Measurements from ENCODE around the gene PDIA2.
"Not testable (repeated sequence)": the region's sequence is repeated elsewhere in the genome, so short reads cannot be mapped to it uniquely, and the experiment has no call there.

Gene PDIA2

DNA sequence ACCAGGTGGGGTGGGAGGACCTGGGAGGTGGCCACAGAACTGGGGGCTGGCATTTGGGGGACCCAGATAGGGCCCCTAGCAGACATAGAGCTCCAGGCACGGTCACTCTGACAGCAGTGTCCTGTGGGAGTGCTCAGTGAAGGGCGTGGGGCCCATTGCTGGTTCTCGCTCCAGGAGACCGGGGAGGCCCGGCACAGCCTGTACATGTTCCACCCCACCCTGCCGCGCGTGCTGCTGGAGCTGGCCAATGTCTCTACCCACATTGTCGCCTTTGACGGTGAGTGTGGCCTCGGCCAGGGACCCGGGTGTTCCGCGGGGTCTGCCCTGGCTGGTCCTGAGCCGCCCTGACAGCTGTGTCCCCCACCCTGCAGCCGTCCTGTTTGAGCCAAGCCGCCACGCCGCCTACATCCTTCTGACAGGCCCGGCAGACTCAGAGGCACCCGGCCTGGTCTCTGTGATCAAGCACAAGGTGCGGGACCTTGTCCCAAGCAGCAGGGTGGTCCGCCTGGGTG lies 18.5 kb upstream of the PDIA2 start:
- H3K4me1 ChIP-seq, result no peaks in the 10 kb centered on the region
- no peak overlapping the region for H3K4me3 ChIP-seq
- DNase-seq, result peak in 1 of 2 donors; percentile 64
- no peaks in the 10 kb centered on the region for H3K27me3 ChIP-seq
- peaks cover 42 to 63% (median 56%) of the 10 kb centered on the region in 3 donors for H3K36me3 ChIP-seq
- TF ChIP-seq, protein P1, sequence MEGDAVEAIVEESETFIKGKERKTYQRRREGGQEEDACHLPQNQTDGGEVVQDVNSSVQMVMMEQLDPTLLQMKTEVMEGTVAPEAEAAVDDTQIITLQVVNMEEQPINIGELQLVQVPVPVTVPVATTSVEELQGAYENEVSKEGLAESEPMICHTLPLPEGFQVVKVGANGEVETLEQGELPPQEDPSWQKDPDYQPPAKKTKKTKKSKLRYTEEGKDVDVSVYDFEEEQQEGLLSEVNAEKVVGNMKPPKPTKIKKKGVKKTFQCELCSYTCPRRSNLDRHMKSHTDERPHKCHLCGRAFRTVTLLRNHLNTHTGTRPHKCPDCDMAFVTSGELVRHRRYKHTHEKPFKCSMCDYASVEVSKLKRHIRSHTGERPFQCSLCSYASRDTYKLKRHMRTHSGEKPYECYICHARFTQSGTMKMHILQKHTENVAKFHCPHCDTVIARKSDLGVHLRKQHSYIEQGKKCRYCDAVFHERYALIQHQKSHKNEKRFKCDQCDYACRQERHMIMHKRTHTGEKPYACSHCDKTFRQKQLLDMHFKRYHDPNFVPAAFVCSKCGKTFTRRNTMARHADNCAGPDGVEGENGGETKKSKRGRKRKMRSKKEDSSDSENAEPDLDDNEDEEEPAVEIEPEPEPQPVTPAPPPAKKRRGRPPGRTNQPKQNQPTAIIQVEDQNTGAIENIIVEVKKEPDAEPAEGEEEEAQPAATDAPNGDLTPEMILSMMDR (IDR thresholded peaks at IDR 0.05), result no peak
- intact Hi-C loops (cut with DNase I; ENCODE audit: low total_unique reads), result no loop called here
- H3K9me3 ChIP-seq, result no peaks in the 10 kb centered on the region
- no peak overlapping the region for H3K27ac ChIP-seq

DNA sequence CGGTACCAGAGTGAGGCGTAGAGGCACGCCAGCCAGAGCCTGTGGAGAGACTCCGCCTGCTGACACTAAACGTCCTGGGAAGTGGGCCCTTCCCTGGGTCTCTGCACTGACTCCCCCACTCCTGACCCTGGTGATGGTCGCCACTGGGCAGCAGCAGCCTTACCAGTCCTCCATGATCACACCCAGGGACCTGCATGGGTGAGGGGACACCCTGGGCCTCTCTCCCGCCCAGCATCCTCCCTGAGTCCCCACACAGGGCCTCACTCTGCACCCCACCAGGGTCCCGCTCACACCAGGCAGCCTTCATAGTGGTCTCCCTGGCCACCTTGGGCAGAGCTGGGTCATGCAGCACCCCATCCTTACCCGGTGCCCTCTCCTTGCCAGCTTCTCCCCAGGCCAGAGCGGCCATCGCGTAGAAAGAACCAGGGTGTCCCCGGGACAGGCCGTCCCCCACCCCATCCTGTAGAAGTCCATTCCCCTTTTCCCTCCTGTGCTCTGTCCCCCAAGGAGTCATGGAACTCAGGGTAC lies 17.9 kb upstream of the PDIA2 start:
- no peak for DNase-seq
- intact Hi-C loops (cut with DNase I; ENCODE audit: low total_unique reads), result no loop called here
- H3K27ac ChIP-seq, result no peak overlapping the region
- H3K4me1 ChIP-seq, result no peaks in the 10 kb centered on the region
- H3K9me3 ChIP-seq, result no peaks in the 10 kb centered on the region
- peaks cover 36 to 58% (median 50%) of the 10 kb centered on the region in 3 donors for H3K36me3 ChIP-seq
- TF ChIP-seq, protein P1 (IDR thresholded peaks at IDR 0.05), result no peak
- H3K4me3 ChIP-seq, result no peak overlapping the region
- H3K27me3 ChIP-seq, result no peaks in the 10 kb centered on the region

DNA sequence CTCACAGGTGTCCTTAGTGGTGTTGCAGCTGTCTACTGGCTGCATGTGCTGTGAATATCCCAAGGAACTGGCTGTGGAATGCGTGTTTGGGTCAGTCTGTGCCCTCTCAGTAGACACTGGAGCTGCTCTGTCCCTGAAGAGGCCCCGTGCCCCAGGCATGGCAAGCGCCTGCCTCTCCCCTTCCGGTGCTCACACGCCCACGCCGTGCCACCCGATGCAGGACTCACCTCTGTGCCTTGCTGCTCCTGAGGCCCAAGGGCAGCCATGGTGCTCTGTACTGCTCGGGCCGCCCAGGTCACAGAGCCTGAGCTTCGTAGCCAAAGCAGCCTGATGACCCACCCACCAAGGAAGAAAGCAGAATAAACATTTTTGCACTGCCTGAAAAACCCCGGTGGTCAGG lies 17.3 kb upstream of the PDIA2 start:
- Histone ChIP-seq H3K27ac (no peak overlapping the region), H3K36me3 (peaks cover 32 to 51% (median 43%) of the 10 kb centered on the region in 3 donors)
- intact Hi-C loops (cut with DNase I; ENCODE audit: low total_unique reads), result no loop called here

DNA sequence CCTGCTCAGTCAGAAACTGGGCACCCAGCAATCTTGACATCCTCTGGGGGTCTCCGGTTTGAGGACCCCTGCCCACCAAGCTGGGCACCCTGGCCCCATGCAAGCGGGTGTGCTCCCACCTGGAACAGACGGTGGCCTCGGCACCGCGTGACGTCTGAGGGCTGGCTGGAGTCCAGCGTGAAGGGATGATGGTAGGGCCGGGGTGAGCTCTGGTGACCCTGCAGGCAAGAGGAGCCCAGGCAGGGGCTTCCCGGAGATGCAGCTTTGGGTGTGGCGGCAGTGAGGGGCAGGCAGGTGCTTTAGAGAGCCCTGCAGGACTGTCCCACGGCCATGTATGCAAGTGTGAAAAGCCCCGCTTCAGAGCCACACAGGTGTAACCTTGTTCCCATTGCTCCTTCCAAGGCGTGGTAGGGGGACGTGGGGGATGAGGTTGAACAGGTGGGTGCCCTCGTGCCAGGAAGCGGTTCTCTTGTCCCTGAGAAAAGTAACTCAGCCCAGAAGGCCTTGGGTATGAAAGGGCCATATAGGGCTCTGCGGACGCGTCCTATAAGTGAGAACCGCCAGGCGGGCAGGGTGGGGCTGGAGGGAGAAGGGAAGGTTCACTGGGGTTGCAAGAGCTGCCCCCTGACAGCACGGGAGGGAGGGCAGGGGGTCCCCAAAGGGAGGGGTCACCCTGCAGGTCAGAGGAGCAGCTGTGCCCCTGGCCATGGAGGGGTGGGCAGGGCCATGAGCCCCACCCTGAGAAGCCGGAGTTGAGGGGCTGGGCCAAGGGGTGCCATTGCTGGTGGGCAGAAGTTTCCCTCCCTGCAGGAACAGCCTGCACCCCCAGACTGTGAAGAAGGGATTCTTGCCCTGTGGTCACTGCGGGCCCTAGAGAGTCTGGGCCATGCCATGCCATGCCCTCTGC lies 16.5 kb upstream of the PDIA2 start:
- TF ChIP-seq, protein P1 (IDR thresholded peaks at IDR 0.05), result no peak

More for the DNA sequence above, 17.3 kb upstream of the PDIA2 start:
- Histone ChIP-seq H3K27me3 (no peaks in the 10 kb centered on the region), H3K4me3 (no peak overlapping the region), H3K9me3 (no peaks in the 10 kb centered on the region), H3K4me1 (no peaks in the 10 kb centered on the region)
- no peak for DNase-seq
- TF ChIP-seq, protein P1 (IDR thresholded peaks at IDR 0.05), result no peak

DNA sequence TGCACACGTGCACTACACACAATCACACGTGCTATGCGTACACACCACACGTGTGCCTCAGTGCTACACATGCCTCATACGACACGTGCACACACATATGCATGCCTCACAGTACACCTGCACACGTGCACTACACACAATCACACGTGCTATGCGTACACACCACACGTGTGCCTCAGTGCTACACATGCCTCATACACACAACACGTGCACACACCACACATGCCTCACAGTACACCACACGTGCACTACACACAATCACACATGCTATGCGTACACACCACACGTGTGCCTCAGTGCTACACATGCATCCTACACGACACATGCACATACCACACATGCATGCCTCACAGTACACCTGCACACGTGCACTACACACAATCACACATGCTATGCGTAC lies 15.4 kb upstream of the PDIA2 start:
- peaks cover 18 to 33% (median 25%) of the 10 kb centered on the region in 3 donors for H3K36me3 ChIP-seq
- H3K4me3 ChIP-seq; DNase-seq; H3K27me3 ChIP-seq; H3K4me1 ChIP-seq; intact Hi-C loops (cut with DNase I; ENCODE audit: low total_unique reads); H3K9me3 ChIP-seq; H3K27ac ChIP-seq: not testable (repeated sequence)

More for the DNA sequence above, 16.5 kb upstream of the PDIA2 start:
- no peak overlapping the region for H3K27ac ChIP-seq
- no peaks in the 10 kb centered on the region for H3K4me1 ChIP-seq
- intact Hi-C loops (cut with DNase I; ENCODE audit: low total_unique reads), result no loop called here
- no peak overlapping the region for H3K4me3 ChIP-seq
- peaks cover 28 to 43% (median 35%) of the 10 kb centered on the region in 3 donors for H3K36me3 ChIP-seq
- no peaks in the 10 kb centered on the region for H3K9me3 ChIP-seq
- no peaks in the 10 kb centered on the region for H3K27me3 ChIP-seq
- DNase-seq, result no peak

Data from tibial artery (tissue), 4 donors.